Adrenal gland (tissue), 12 donors: ENCODE measurements around the gene BRD1. TPM values are rescaled to one million over a fixed set of nuclear protein-coding genes. Genes with fewer than 3 reads are reported as not detected.

Experiments used
- DNase-seq, 7 donors: peaks; one replicate each; pipeline ENCODE4 v3.0.0-alpha.2; 2019 to 2020
- H3K27ac ChIP-seq, 5 donors: fragments of 200-600 bp; sonication (generic) in 4 of 5; 1 replicate in 3 of 5; 2 replicates in 2 of 5; pipeline versions ENCODE4 v1.5.1 to v1.8.0; 2016 to 2020; ENCODE audit warnings: mild to moderate bottlenecking in 1 of 5
- H3K27me3 ChIP-seq: fragments of 200-600 bp; 2 replicates; pipeline ENCODE4 v1.8.0; 2021
- H3K36me3 ChIP-seq, 2 donors: fragments of 200-600 bp; replicated peaks in 1 of 2; 1 replicate in 1 of 2; 2 replicates in 1 of 2; pipeline versions ENCODE4 v1.5.1 to v1.8.0; 2018 to 2022
- H3K4me1 ChIP-seq, 2 donors: fragments of 200-600 bp; replicated peaks in 1 of 2; 1 replicate in 1 of 2; 2 replicates in 1 of 2; pipeline versions ENCODE4 v1.5.1 to v1.8.0; 2018 to 2021
- H3K4me3 ChIP-seq, 4 donors: fragments of 200-600 bp; sonication (generic) in 3 of 4; one replicate each; pipeline ENCODE4 v1.5.1; 2016 to 2018
- H3K9me3 ChIP-seq, 3 donors: fragments of 200-600 bp; sonication (generic) in 1 of 3; replicated peaks in 1 of 3; 1 replicate in 2 of 3; 2 replicates in 1 of 3; pipeline versions ENCODE4 v1.5.1 to v1.8.0; 2016 to 2021
- POLR2A ChIP-seq, 2 donors: fragments of 450-650 bp; IDR thresholded peaks; one replicate each; pipeline ENCODE4 v1.6.1; 2017; ENCODE audit warnings: antibody characterized with exemption in 2 of 2, mild to moderate bottlenecking in 2 of 2, moderate library complexity in 1 of 2
- WGBS, 4 donors: extraction: QIAGEN DNeasy Blood & Tissue Kit in 2 of 4; methylation state at CpG; one replicate each; pipeline versions ENCODE4 v1.1.5 to v1.1.7; 2013 to 2017; 5-methylcytosine and 5-hydroxymethylcytosine counted together
- intact Hi-C, 2 donors: fragments of 100-400 bp; cut with DNase I; formaldehyde crosslinking; loops; one replicate each; pipeline versions ENCODE4 v1.14.1 to v1.15.0; 2022 to 2023
- polyA plus RNA-seq, 3 donors: library from polyadenylated mRNA; stranded (reverse); fragments of 200-250 nt in 2 of 3; fragments of 350-450 nt in 1 of 3; fragmentation: Illumina TruSeq in 1 of 3; extraction: RNeasy Lipid Tissue Mini Kit (QIAGEN cat#74804) in 1 of 3; gene quantifications; one replicate each; pipeline ENCODE4 v1.2.3, GENCODE V29; 2013 to 2014
- total RNA-seq, 9 donors: library from RNA; depleted of rRNA in 4 of 9; stranded (reverse); fragments of >200 nt in 4 of 9; fragments of 120-200 nt in 1 of 9; fragmentation: NEBNext Ultra II Directional in 1 of 9; extraction: Animal tissue kit (Norgen Biotek cat#: 25700) in 1 of 9; gene quantifications; one replicate each; pipeline versions ENCODE4 v1.1.0 to v1.2.4, GENCODE V29; 2013 to 2023
- TF ChIP-seq, protein P1 (sequence below), 6 experiments: fragments of 450-650 bp in 4 of 6; fragments of 200-600 bp in 2 of 6; sonication (generic) in 1 of 6; IDR thresholded peaks; 1 replicate in 5 of 6; 2 replicates in 1 of 6; pipeline versions ENCODE4 v1.5.1 to v1.8.0; 2016 to 2021; ENCODE audit warnings: antibody characterized with exemption in 6 of 6, mild to moderate bottlenecking in 2 of 6, moderate library complexity in 1 of 6
- donor health status: healthy with polysubstance abuse.
- donor health status: Bipolar disorder and iron deficiency.
- donor health status: DM: yes; HTN: yes; CAD: no.
- donor health status: DM: no; HTN: no; CAD: no.
- donor health status: DM: no; HTN: no; CAD: no.
- donor health status: DM: yes; HTN: yes; CAD: no.

BRD1 gene
- total and polyA plus RNA-seq, 12 donors: 9.4 to 62.4 (median 26.6) TPM

DNA sequence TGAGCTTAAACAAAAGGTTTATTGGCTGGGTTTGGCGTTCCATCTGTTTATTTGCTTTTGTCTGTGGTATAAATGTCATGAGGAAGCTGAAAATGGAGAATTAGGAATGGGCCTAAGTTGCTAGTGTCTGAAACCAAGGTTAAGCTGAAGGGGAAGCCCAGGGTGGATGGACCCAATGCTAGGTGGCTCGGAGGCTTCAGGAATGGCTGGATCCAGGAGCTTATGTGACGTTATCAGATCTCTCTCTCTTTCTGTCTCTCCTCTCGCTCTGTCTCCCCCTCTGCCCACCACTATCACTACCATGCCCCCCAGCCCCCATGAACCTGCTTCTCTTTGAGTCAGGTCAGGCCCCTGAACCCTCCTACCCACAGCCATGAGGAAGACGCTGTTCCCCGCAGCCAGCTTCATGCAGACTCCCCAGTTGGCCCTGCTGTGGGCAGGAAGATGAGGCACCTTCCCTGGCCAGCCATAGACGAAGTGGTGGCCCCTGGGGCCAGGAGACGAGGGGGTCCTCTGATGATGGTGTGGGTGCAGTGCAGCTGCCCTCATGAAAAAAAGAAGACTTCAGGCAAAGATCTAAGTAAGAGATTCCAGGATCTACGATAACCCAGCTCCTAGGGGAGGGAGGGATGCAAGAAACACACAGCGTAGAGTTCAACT, 101.5 kb downstream of the BRD1 start:
- 71 to 81% (median 77%) methylated on average over 10 of the region's 10 CpGs for WGBS, 4 donors
- DNase-seq: peak in 1 of 7 donors; percentile 30
- no peak overlapping the region for H3K4me3 ChIP-seq
- no peak overlapping the region for H3K27ac ChIP-seq
- intact Hi-C loops: no loop called here
- peaks cover 46% of the 10 kb centered on the region for H3K27me3 ChIP-seq
- TF ChIP-seq POLR2A (IDR thresholded peaks at IDR 0.05): no peak
- TF ChIP-seq, protein P1, sequence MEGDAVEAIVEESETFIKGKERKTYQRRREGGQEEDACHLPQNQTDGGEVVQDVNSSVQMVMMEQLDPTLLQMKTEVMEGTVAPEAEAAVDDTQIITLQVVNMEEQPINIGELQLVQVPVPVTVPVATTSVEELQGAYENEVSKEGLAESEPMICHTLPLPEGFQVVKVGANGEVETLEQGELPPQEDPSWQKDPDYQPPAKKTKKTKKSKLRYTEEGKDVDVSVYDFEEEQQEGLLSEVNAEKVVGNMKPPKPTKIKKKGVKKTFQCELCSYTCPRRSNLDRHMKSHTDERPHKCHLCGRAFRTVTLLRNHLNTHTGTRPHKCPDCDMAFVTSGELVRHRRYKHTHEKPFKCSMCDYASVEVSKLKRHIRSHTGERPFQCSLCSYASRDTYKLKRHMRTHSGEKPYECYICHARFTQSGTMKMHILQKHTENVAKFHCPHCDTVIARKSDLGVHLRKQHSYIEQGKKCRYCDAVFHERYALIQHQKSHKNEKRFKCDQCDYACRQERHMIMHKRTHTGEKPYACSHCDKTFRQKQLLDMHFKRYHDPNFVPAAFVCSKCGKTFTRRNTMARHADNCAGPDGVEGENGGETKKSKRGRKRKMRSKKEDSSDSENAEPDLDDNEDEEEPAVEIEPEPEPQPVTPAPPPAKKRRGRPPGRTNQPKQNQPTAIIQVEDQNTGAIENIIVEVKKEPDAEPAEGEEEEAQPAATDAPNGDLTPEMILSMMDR (IDR thresholded peaks at IDR 0.05): no peak
- H3K9me3 ChIP-seq: no peaks in the 10 kb centered on the region
- H3K4me1 ChIP-seq: no peaks in the 10 kb centered on the region
- H3K36me3 ChIP-seq: no peaks in the 10 kb centered on the region

DNA sequence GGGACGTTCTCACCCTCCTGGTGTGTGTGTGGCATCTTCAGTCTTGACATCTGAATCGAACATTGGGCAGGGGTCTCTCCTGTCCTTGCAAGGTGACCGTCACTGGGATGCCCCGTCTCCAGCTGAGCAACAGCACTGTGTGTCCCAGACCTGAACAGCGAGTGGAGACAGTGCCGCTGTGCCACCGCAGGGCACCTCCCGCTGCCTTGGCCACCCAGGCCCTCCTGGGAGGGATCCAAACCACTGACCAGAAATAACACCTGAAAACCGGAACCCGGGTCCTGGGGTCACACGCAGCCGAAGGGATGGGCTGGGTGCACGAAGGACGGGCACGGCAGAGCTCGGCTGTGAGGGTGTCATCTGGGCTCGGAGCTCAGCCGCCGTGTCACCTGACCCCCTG, 102.2 kb downstream of the BRD1 start:
- Histone ChIP-seq H3K36me3 (no peaks in the 10 kb centered on the region), H3K27me3 (peaks cover 46% of the 10 kb centered on the region)

DNA sequence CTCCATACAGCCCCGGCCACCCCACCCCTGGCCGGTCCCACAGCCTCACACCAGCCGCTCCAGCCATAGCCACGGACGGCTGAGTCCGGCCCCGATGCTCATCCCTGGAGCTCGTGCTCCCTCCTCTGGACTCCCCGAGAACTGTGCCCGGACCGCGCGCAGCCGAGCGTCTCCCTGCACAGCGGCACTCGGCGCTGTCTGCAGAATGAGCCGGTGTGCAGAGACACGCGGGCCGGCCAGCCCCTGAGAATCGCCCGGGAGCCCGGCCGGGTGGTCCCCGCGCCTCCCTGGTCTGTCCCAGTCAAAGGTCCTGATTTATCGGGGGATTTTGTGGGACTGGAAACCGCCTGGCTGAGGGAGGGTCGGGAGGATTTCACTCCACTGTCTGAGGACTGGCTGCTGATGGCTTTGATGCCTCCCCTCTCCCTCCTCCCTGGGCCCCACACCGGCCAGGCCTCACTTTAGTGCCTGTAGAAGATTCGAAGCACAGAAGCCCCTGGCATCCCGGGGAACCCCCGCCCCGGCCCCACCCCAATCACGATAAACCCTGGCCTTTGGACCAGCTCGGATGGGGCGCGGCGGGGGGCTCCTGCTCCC, 102.7 kb downstream of the BRD1 start:
- no peaks in the 10 kb centered on the region for H3K36me3 ChIP-seq
- no peak overlapping the region for H3K27ac ChIP-seq
- 7 to 20% (median 13%) methylated on average over 1 to 41 of the region's 41 CpGs for WGBS, 4 donors
- intact Hi-C loops: no loop called here
- no peaks in the 10 kb centered on the region for H3K4me1 ChIP-seq
- TF ChIP-seq POLR2A (IDR thresholded peaks at IDR 0.05): no peak
- TF ChIP-seq, protein P1 (IDR thresholded peaks at IDR 0.05): peak; percentile 20 to 66 (median 49)
- H3K27me3 ChIP-seq: peaks cover 46% of the 10 kb centered on the region
- H3K4me3 ChIP-seq: peak overlapping the region in 1 of 4 donors; percentile 29
- no peaks in the 10 kb centered on the region for H3K9me3 ChIP-seq
- peak in 6 of 7 donors; percentile 46 to 62 (median 56) for DNase-seq

More for the DNA sequence above, 102.2 kb downstream of the BRD1 start:
- TF ChIP-seq, protein P1 (IDR thresholded peaks at IDR 0.05): no peak
- no peak for TF ChIP-seq POLR2A (IDR thresholded peaks at IDR 0.05)
- Histone ChIP-seq H3K4me1 (no peaks in the 10 kb centered on the region), H3K27ac (no peak overlapping the region), H3K9me3 (no peaks in the 10 kb centered on the region), H3K4me3 (no peak overlapping the region)
- DNase-seq: peak in 1 of 7 donors; percentile 34
- WGBS, 4 donors: 75 to 92% (median 77%) methylated on average over 5 to 19 of the region's 19 CpGs
- intact Hi-C loops: no loop called here

DNA sequence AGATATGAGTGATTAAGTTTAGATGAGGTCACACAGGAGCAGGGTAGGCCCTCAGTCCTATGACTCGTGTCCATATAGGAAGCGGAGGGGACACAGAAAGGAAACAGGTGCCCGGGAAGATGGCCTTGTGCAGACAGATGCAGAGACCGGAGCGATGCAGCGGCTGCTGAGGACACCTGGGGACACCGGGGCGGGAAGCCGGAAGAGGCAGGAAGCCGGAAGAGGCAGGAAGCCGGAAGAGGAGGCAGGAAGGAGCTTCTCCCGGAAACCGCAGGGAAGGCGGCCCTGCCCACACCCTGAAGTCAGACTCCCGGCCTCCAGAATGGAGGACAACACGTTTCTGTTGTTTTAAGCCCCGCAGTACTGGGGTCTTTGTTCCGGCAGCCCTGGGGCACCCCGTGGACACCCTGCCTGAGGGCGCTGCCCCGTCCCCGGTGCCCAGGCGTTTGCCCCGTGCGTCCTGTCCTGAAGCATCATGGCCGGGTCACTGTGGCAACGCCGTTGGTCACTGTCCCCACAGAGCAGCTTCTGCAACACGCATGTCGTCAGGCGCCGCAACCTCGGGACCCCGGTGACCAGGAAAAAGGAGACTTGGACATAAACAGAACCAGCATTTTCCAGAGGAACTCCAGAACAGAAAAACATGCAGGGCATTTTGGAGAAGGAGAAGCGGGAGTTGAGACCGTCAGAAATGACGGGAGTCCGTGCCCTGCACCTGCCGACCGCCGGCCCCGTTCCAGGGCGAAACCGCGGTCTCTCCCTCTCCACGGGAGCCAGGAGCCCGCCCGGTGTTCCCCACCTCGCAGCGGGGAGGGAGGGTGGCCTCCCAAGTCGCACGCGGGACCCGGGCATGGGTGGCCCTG, 103.4 kb downstream of the BRD1 start:
- DNase-seq: peak in 1 of 7 donors; percentile 51
- TF ChIP-seq, protein P1 (IDR thresholded peaks at IDR 0.05): no peak
- no peak for TF ChIP-seq POLR2A (IDR thresholded peaks at IDR 0.05)
- Histone ChIP-seq H3K4me1 (no peaks in the 10 kb centered on the region), H3K36me3 (no peaks in the 10 kb centered on the region), H3K4me3 (peak overlapping the region in 1 of 4 donors; percentile 29), H3K27me3 (peaks cover 46% of the 10 kb centered on the region), H3K27ac (no peak overlapping the region), H3K9me3 (no peaks in the 10 kb centered on the region)
- intact Hi-C loops: no loop called here
- WGBS, 4 donors: 37 to 59% (median 41%) methylated on average over 37 to 54 of the region's 54 CpGs
